ENCODE data around the gene TTLL11. TPM values are rescaled to one million over a fixed set of nuclear protein-coding genes. Genes with fewer than 3 reads are reported as not detected.

Gene TTLL11
- total RNA-seq, 1 experiment from 2014 or later, result 2.3 TPM

- H3K4me3 ChIP-seq, result no peak overlapping the region
- no peaks in the 10 kb centered on the region for H3K4me1 ChIP-seq (replicated peaks; ENCODE audit: insufficient read depth)
- no peaks in the 10 kb centered on the region for H3K36me3 ChIP-seq (ENCODE audit: low read depth)
- H3K9me2 ChIP-seq (ENCODE audit: insufficient read depth), result no peaks in the 10 kb centered on the region
- no peak overlapping the region for H3K4me2 ChIP-seq
- no peaks in the 10 kb centered on the region for H3F3A ChIP-seq (ENCODE audit: insufficient read depth, low read depth)
- no peaks in the 10 kb centered on the region for H3K79me2 ChIP-seq (ENCODE audit: low read depth)
- no peak for DNase-seq
- no peak for TF ChIP-seq EZH2 (IDR thresholded peaks at IDR 0.05; ENCODE audit: low read depth)
- TF ChIP-seq, protein P1, sequence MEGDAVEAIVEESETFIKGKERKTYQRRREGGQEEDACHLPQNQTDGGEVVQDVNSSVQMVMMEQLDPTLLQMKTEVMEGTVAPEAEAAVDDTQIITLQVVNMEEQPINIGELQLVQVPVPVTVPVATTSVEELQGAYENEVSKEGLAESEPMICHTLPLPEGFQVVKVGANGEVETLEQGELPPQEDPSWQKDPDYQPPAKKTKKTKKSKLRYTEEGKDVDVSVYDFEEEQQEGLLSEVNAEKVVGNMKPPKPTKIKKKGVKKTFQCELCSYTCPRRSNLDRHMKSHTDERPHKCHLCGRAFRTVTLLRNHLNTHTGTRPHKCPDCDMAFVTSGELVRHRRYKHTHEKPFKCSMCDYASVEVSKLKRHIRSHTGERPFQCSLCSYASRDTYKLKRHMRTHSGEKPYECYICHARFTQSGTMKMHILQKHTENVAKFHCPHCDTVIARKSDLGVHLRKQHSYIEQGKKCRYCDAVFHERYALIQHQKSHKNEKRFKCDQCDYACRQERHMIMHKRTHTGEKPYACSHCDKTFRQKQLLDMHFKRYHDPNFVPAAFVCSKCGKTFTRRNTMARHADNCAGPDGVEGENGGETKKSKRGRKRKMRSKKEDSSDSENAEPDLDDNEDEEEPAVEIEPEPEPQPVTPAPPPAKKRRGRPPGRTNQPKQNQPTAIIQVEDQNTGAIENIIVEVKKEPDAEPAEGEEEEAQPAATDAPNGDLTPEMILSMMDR (conservative IDR thresholded peaks at IDR 0.05), result no peak
- ChIA-PET POLR2A (ENCODE audit: unreplicated experiment) (no interaction called here), CTCF (no interaction called here)
- H3K9me3 ChIP-seq (ENCODE audit: insufficient read depth, low read depth), result no peaks in the 10 kb centered on the region
- intact Hi-C loops (cut with micrococcal nuclease; ENCODE audit: unreplicated experiment), result no loop called here
- H2AFZ ChIP-seq, result no peak overlapping the region
- no peaks in the 10 kb centered on the region for H3K27me3 ChIP-seq (ENCODE audit: insufficient read depth, low read depth)
- no TSS peak for BruUV-seq (replicated peaks)
- no peak overlapping the region for H3K27ac ChIP-seq
- H4K20me1 ChIP-seq (ENCODE audit: insufficient read depth), result no peaks in the 10 kb centered on the region
Observed at GRCh38 chr9:121825031-121825691, 267.9 kb downstream of the TTLL11 start.

GRCh38 chr9:121824651-121825030, 268.5 kb downstream of the TTLL11 start:
- no peaks in the 10 kb centered on the region for H3F3A ChIP-seq (ENCODE audit: insufficient read depth, low read depth)
- H2AFZ ChIP-seq, result no peak overlapping the region
- no peak overlapping the region for H3K4me2 ChIP-seq
- ChIA-PET POLR2A (ENCODE audit: unreplicated experiment) (no interaction called here), CTCF (no interaction called here)
- no peak overlapping the region for H3K4me3 ChIP-seq
- no peaks in the 10 kb centered on the region for H3K9me2 ChIP-seq (ENCODE audit: insufficient read depth)
- no TSS peak for BruUV-seq (replicated peaks)
- no peaks in the 10 kb centered on the region for H3K27me3 ChIP-seq (ENCODE audit: insufficient read depth, low read depth)
- H3K36me3 ChIP-seq (ENCODE audit: low read depth), result no peaks in the 10 kb centered on the region
- no peak for TF ChIP-seq EZH2 (IDR thresholded peaks at IDR 0.05; ENCODE audit: low read depth)
- TF ChIP-seq, protein P1 (conservative IDR thresholded peaks at IDR 0.05), result no peak
- no peaks in the 10 kb centered on the region for H4K20me1 ChIP-seq (ENCODE audit: insufficient read depth)
- no peak for DNase-seq
- H3K27ac ChIP-seq, result no peak overlapping the region
- no peaks in the 10 kb centered on the region for H3K79me2 ChIP-seq (ENCODE audit: low read depth)
- H3K9me3 ChIP-seq (ENCODE audit: insufficient read depth, low read depth), result no peaks in the 10 kb centered on the region
- no peaks in the 10 kb centered on the region for H3K4me1 ChIP-seq (replicated peaks; ENCODE audit: insufficient read depth)
- intact Hi-C loops (cut with micrococcal nuclease; ENCODE audit: unreplicated experiment), result no loop called here

- H3K9me3 ChIP-seq (ENCODE audit: insufficient read depth, low read depth), result no peaks in the 10 kb centered on the region
- intact Hi-C loops (cut with micrococcal nuclease; ENCODE audit: unreplicated experiment), result no loop called here
- H3K27ac ChIP-seq, result no peak overlapping the region
- no TSS peak for BruUV-seq (replicated peaks)
- no peaks in the 10 kb centered on the region for H3K36me3 ChIP-seq (ENCODE audit: low read depth)
- ChIA-PET CTCF (no interaction called here), POLR2A (ENCODE audit: unreplicated experiment) (no interaction called here)
- H3K4me1 ChIP-seq (replicated peaks; ENCODE audit: insufficient read depth), result no peaks in the 10 kb centered on the region
- H3K79me2 ChIP-seq (ENCODE audit: low read depth), result no peaks in the 10 kb centered on the region
- H3K4me3 ChIP-seq, result no peak overlapping the region
- H4K20me1 ChIP-seq (ENCODE audit: insufficient read depth), result no peaks in the 10 kb centered on the region
- no peaks in the 10 kb centered on the region for H3F3A ChIP-seq (ENCODE audit: insufficient read depth, low read depth)
- H2AFZ ChIP-seq, result no peak overlapping the region
- DNase-seq, result no peak
- no peaks in the 10 kb centered on the region for H3K9me2 ChIP-seq (ENCODE audit: insufficient read depth)
- H3K27me3 ChIP-seq (ENCODE audit: insufficient read depth, low read depth), result no peaks in the 10 kb centered on the region
- no peak overlapping the region for H3K4me2 ChIP-seq
- TF ChIP-seq EZH2 (IDR thresholded peaks at IDR 0.05; ENCODE audit: low read depth), result no peak
- TF ChIP-seq, protein P1 (conservative IDR thresholded peaks at IDR 0.05), result no peak
Observed at GRCh38 chr9:121823451-121824169, 269.5 kb downstream of the TTLL11 start.

Data from PC-9 (cell line).